ENCODE results near the gene CHI3L1.

The CHI3L1 gene

GRCh38 chr1:203174324-203174985 is 12.0 kb downstream of the CHI3L1 start:
- DNase-seq (ENCODE audit: low read depth) = no peak
- H3K4me3 ChIP-seq (replicated peaks; ENCODE audit: low read depth, low read length) = no peak overlapping the region
- TF ChIP-seq, protein P1, sequence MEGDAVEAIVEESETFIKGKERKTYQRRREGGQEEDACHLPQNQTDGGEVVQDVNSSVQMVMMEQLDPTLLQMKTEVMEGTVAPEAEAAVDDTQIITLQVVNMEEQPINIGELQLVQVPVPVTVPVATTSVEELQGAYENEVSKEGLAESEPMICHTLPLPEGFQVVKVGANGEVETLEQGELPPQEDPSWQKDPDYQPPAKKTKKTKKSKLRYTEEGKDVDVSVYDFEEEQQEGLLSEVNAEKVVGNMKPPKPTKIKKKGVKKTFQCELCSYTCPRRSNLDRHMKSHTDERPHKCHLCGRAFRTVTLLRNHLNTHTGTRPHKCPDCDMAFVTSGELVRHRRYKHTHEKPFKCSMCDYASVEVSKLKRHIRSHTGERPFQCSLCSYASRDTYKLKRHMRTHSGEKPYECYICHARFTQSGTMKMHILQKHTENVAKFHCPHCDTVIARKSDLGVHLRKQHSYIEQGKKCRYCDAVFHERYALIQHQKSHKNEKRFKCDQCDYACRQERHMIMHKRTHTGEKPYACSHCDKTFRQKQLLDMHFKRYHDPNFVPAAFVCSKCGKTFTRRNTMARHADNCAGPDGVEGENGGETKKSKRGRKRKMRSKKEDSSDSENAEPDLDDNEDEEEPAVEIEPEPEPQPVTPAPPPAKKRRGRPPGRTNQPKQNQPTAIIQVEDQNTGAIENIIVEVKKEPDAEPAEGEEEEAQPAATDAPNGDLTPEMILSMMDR (IDR thresholded peaks at IDR 0.05; ENCODE audit: low read length, missing control alignments) = no peak

GRCh38 chr1:203173566-203173965 is 12.9 kb downstream of the CHI3L1 start:
- TF ChIP-seq, protein P1 (IDR thresholded peaks at IDR 0.05; ENCODE audit: low read length, missing control alignments) = no peak
- no peak overlapping the region for H3K4me3 ChIP-seq (replicated peaks; ENCODE audit: low read depth, low read length)
- DNase-seq (ENCODE audit: low read depth) = no peak

DNA sequence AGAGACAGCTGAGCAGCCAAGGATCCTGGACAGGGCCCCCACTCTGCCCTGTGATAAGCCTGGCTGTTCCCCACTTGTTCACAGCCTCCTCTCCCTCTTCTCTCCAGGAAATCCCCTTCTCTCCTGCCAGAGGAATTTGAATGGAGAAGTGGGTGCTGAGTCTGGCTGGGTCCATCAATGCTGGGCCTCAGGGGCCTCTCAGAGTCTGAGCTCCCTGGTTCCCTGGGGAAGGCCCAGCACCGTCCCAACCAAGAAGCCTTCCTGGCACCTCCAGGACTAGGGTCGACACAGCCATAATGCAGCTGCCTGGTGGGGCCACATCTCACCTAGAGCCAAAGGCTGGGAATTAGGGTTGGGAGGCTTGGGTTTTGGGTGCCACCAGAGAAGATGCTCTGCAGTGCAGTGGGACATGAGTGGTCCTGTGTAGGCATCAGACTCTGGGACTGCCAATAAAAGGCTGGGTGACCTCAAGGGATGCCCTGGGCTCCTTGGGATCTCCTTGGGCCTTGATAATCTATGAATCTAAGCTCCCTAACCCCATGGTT is 13.4 kb downstream of the CHI3L1 start:
- H3K4me3 ChIP-seq (replicated peaks; ENCODE audit: low read depth, low read length) = no peak overlapping the region
- TF ChIP-seq, protein P1 (IDR thresholded peaks at IDR 0.05; ENCODE audit: low read length, missing control alignments) = no peak
- DNase-seq (ENCODE audit: low read depth) = no peak

GRCh38 chr1:203172184-203173010 is 14.1 kb downstream of the CHI3L1 start:
- H3K4me3 ChIP-seq (replicated peaks; ENCODE audit: low read depth, low read length) = no peak overlapping the region
- TF ChIP-seq, protein P1 (IDR thresholded peaks at IDR 0.05; ENCODE audit: low read length, missing control alignments) = peak; percentile 97
- DNase-seq (ENCODE audit: low read depth) = peak; percentile 75

GRCh38 chr1:203171341-203172183 is 14.9 kb downstream of the CHI3L1 start:
- no peak for DNase-seq (ENCODE audit: low read depth)
- TF ChIP-seq, protein P1 (IDR thresholded peaks at IDR 0.05; ENCODE audit: low read length, missing control alignments) = no peak
- H3K4me3 ChIP-seq (replicated peaks; ENCODE audit: low read depth, low read length) = no peak overlapping the region

- TF ChIP-seq, protein P1 (IDR thresholded peaks at IDR 0.05; ENCODE audit: low read length, missing control alignments) = no peak
- no peak overlapping the region for H3K4me3 ChIP-seq (replicated peaks; ENCODE audit: low read depth, low read length)
- no peak for DNase-seq (ENCODE audit: low read depth)
These were observed 15.7 kb downstream of the CHI3L1 start for GRCh38 chr1:203170625-203171330.
